Endothelial cell of umbilical vein (primary cell): ENCODE results near the gene BICRA. TPM values are rescaled to one million over a fixed set of nuclear protein-coding genes. Genes with fewer than 3 reads are reported as not detected.

Experiments used
- BruUV-seq: library from RNA; stranded (reverse); fragments of 400-500 nt; replicated peaks from 2 replicates; lab custom pipeline; 2021; lab: Mats Ljungman, UMichigan
- CTCF ChIA-PET: fragments of 300-600, 350-600 bp; sonication (Branson Sonifier 250); formaldehyde crosslinking; loops from one replicate; lab custom pipeline; 2021; ENCODE audit warnings: antibody characterized with exemption, inconsistent platforms; lab: Charles Lee
- POLR2A ChIA-PET: fragments of 300-600, 350-600 bp; sonication (Branson Sonifier 250); formaldehyde crosslinking; loops from one replicate; lab custom pipeline; 2021; ENCODE audit warnings: antibody characterized with exemption, inconsistent platforms; lab: Charles Lee
- DNase-seq: peaks from one replicate; pipeline ENCODE4 v3.0.0-alpha.2; 2011; ENCODE audit warnings: low read depth, low spot score
- FAIRE-seq: peaks from 2 replicates; lab custom pipeline; 2011; peaks lifted over from hg19 to GRCh38; lab: Jason Lieb, UNC
- H2AFZ ChIP-seq: 2 replicates; pipeline ENCODE4 v1.6.0; 2012; ENCODE audit warnings: low read depth, low read length, control low read depth, inconsistent platforms
- H3K27ac ChIP-seq: 2 replicates; pipeline ENCODE4 v1.5.1; 2011; ENCODE audit warnings: low read depth, mild to moderate bottlenecking, control low read depth, low read length, moderate library complexity; ENCODE audit not compliant: insufficient read depth
- H3K27me3 ChIP-seq, 2 experiments: 2 replicates each; pipeline versions ENCODE4 v1.6.0 to v1.6.1; 2011; ENCODE audit warnings: low read length in 2 of 2, mixed read lengths in 1 of 2; ENCODE audit not compliant: control insufficient read depth in 2 of 2, insufficient read depth in 2 of 2
- H3K36me3 ChIP-seq, 2 experiments: 2 replicates in 1 of 2; 3 replicates in 1 of 2; pipeline ENCODE4 v1.5.1; 2011; ENCODE audit warnings: low read length in 2 of 2, mild to moderate bottlenecking in 1 of 2, moderate library complexity in 1 of 2; ENCODE audit not compliant: control insufficient read depth in 2 of 2, insufficient read depth in 2 of 2; ENCODE audit errors: extremely low read depth in 1 of 2
- H3K4me1 ChIP-seq: 3 replicates; pipeline ENCODE4 v1.5.1; 2011; ENCODE audit warnings: mild to moderate bottlenecking, low read length; ENCODE audit not compliant: control insufficient read depth, insufficient read depth; ENCODE audit errors: extremely low read depth
- H3K4me2 ChIP-seq: 2 replicates; pipeline ENCODE4 v1.6.1; 2011; ENCODE audit warnings: low read length, control low read depth, mixed read lengths; ENCODE audit not compliant: insufficient read depth
- H3K4me3 ChIP-seq, 3 experiments: fragments of 200-600 bp in 1 of 3; sonication (generic), shearing (Covaris generic) in 1 of 3; replicated peaks in 1 of 3; 2 replicates each; pipeline ENCODE4 v1.5.1; 2011 to 2016; ENCODE audit warnings: control low read depth in 3 of 3, low read length in 3 of 3, mild to moderate bottlenecking in 2 of 3, inconsistent platforms in 1 of 3, low read depth in 1 of 3, moderate library complexity in 1 of 3; ENCODE audit not compliant: insufficient read depth in 1 of 3
- H3K79me2 ChIP-seq: 2 replicates; pipeline ENCODE4 v1.6.0; 2012; ENCODE audit warnings: low read length, inconsistent platforms; ENCODE audit not compliant: control insufficient read depth, insufficient read depth
- H3K9ac ChIP-seq: replicated peaks from 2 replicates; pipeline ENCODE3; 2011; ENCODE audit warnings: low read length, control low read depth; ENCODE audit not compliant: insufficient read depth; ENCODE audit errors: extremely low read depth
- H3K9me1 ChIP-seq: replicated peaks from 3 replicates; pipeline ENCODE4 v1.6.0; 2011; ENCODE audit warnings: mild to moderate bottlenecking, low read length; ENCODE audit not compliant: control insufficient read depth, insufficient read depth; ENCODE audit errors: extremely low read depth
- H3K9me3 ChIP-seq: replicated peaks from 2 replicates; pipeline ENCODE4 v1.5.1; 2012; ENCODE audit warnings: low read length, inconsistent platforms; ENCODE audit not compliant: control insufficient read depth, insufficient read depth
- H4K20me1 ChIP-seq: replicated peaks from 2 replicates; pipeline ENCODE3; 2011; ENCODE audit warnings: mild to moderate bottlenecking, low read length; ENCODE audit not compliant: control insufficient read depth, insufficient read depth; ENCODE audit errors: extremely low read depth
- EZH2 ChIP-seq: IDR thresholded peaks from 2 replicates; pipeline ENCODE4 v1.6.1; 2012; ENCODE audit warnings: borderline replicate concordance, low read depth, mild to moderate bottlenecking, moderate library complexity, low read length, inconsistent platforms; ENCODE audit not compliant: severe bottlenecking
- FOS ChIP-seq: IDR thresholded peaks from 2 replicates; pipeline ENCODE4 v1.6.1; 2011; ENCODE audit warnings: mild to moderate bottlenecking, low read length, moderate library complexity, borderline replicate concordance; ENCODE audit not compliant: insufficient read depth
- GATA2 ChIP-seq: IDR thresholded peaks from 2 replicates; pipeline ENCODE4 v1.7.0; 2011; ENCODE audit warnings: low read depth, mild to moderate bottlenecking, moderate library complexity, mixed read lengths, low read length; ENCODE audit not compliant: insufficient read length, insufficient read depth
- JUN ChIP-seq: IDR thresholded peaks from 2 replicates; pipeline ENCODE4 v1.6.1; 2011; ENCODE audit warnings: borderline replicate concordance, low read depth; ENCODE audit not compliant: insufficient read length, insufficient read depth
- MYC ChIP-seq: IDR thresholded peaks from one replicate; pipeline ENCODE4 v1.6.1; 2011; ENCODE audit warnings: mild to moderate bottlenecking, low read depth, low read length
- POLR2A ChIP-seq: IDR thresholded peaks from 2 replicates; pipeline ENCODE4 v1.6.1; 2012; ENCODE audit warnings: low read depth, mild to moderate bottlenecking, control low read depth, low read length
- POLR2AphosphoS5 ChIP-seq: IDR thresholded peaks from 2 replicates; pipeline ENCODE4 v1.6.1; 2012; ENCODE audit warnings: low read depth, mild to moderate bottlenecking, control low read depth, low read length, moderate library complexity; ENCODE audit not compliant: insufficient read depth
- dilution Hi-C: fragments of 300-500 bp; cut with MboI; formaldehyde crosslinking; loops from one replicate; pipeline ENCODE4 v1.15.0; 2019; ENCODE audit warnings: low sequenced_read_pairs; ENCODE audit not compliant: extremely low pct_ligation_motif_present
- intact Hi-C: fragments of 100-400 bp; cut with micrococcal nuclease; formaldehyde crosslinking; loops from one replicate; pipeline ENCODE4 v1.10.0; 2022
- polyA plus RNA-seq, 4 experiments: library from polyadenylated mRNA; depleted of rRNA in 3 of 4; stranded (reverse) in 3 of 4; unstranded in 1 of 4; fragments of >200 nt; gene quantifications; 2 replicates each; pipeline versions ENCODE4 v1.2.1 to v1.2.3, GENCODE V29; 2011 to 2012; ENCODE audit warnings: missing spikeins in 1 of 4
- total RNA-seq: library from RNA; stranded (reverse); gene quantifications from 2 replicates; pipeline ENCODE4 v1.2.3, GENCODE V29; 2021
- TF ChIP-seq, protein P1 (sequence below), 2 donors: IDR thresholded peaks; 1 replicate in 1 of 2; 2 replicates in 1 of 2; pipeline ENCODE4 v1.5.1; 2011; ENCODE audit warnings: low read length in 2 of 2, mild to moderate bottlenecking in 2 of 2, moderate library complexity in 2 of 2, control low read depth in 1 of 2, inconsistent platforms in 1 of 2, low read depth in 1 of 2; ENCODE audit not compliant: insufficient read depth in 1 of 2; ENCODE audit errors: extremely low read depth in 1 of 2
- TF ChIP-seq, protein P2 (sequence below): IDR thresholded peaks from 2 replicates; pipeline ENCODE4 v1.6.1; 2011; ENCODE audit not compliant: insufficient read depth, insufficient read length

BICRA gene
- total and polyA plus RNA-seq, 2 donors (not counting 3 experiments of a cell fraction or from before 2014, with no cell fraction given) = 3.8 to 20.5 TPM

DNA sequence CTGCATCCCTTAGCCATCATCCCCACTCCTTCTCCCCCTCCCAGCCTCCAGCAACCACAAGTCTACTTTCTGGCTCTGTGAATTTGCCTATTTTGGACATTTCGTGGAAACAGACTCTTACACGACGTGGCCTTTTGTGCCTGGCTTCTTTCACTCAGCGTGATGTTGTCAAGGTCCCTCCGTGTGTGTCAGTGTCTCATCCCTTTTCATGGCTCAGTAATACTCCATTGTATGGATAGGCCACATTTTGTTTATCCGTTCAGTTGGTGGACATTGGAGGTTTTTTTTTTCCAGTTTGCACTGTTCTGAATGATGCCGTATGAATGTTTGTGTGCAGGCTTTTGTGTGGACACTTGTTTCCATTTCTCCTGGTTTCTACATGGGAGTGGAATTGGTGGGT lies 38.0 kb downstream of the BICRA start:
- peaks cover 4% of the 10 kb centered on the region for H3K4me1 ChIP-seq
- FAIRE-seq (no peak), DNase-seq (no peak)
- H3K27me3 ChIP-seq = no peaks in the 10 kb centered on the region
- H3K27ac ChIP-seq = no peak overlapping the region
- H3K9me1 ChIP-seq = no peaks in the 10 kb centered on the region
- ChIA-PET POLR2A (no interaction called here), CTCF (no interaction called here)
- H3K4me3 ChIP-seq = no peak overlapping the region
- no peak overlapping the region for H3K9ac ChIP-seq
- H3K4me2 ChIP-seq = no peak overlapping the region
- H2AFZ ChIP-seq = no peak overlapping the region
- TF ChIP-seq GATA2 = no peak
- no peak for TF ChIP-seq EZH2
- no peak for TF ChIP-seq FOS
- no peak for TF ChIP-seq POLR2A
- no peak for TF ChIP-seq JUN
- no peak for TF ChIP-seq POLR2AphosphoS5
- intact Hi-C loops (no loop called here), dilution Hi-C loops (no loop called here)
- H4K20me1 ChIP-seq = no peaks in the 10 kb centered on the region
- peaks cover 70% of the 10 kb centered on the region for H3K79me2 ChIP-seq
- H3K9me3 ChIP-seq = no peaks in the 10 kb centered on the region
- H3K36me3 ChIP-seq = peaks cover 2 to 13% of the 10 kb centered on the region in 2 experiments
- no TSS peak for BruUV-seq

DNA sequence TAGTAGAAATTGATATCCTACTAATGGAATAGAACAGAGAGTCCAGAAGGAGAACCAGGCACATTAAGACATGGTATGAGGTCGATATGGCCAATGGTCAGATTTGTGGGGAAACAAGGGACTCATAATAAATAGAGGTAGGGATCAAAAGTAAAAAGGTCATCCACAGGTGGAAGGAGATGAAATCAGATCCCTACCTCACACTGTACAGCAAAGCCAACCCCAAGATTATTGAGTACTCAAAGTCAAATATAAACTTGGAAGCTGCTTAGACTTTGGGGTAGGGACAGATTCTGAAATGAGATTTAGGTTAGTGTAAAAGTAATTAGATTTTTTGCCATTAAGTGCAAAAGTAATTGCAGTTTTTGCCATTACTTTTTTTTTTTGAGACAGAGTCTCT lies 40.7 kb downstream of the BICRA start:
- DNase-seq (no peak), FAIRE-seq (no peak)
- Histone ChIP-seq H3K9me3 (no peaks in the 10 kb centered on the region), H4K20me1 (no peaks in the 10 kb centered on the region), H3K4me2 (no peak overlapping the region), H3K79me2 (peaks cover 69% of the 10 kb centered on the region), H3K9ac (no peak overlapping the region), H3K36me3 (peaks cover 2 to 13% of the 10 kb centered on the region in 2 experiments), H3K9me1 (no peaks in the 10 kb centered on the region), H2AFZ (no peak overlapping the region), H3K27ac (no peak overlapping the region), H3K4me1 (peaks cover 4% of the 10 kb centered on the region), H3K4me3 (no peak overlapping the region), H3K27me3 (no peaks in the 10 kb centered on the region)
- CTCF ChIA-PET = no interaction called here
- dilution Hi-C loops (no loop called here), intact Hi-C loops (no loop called here)
- POLR2A ChIA-PET = no interaction called here
- no peak for TF ChIP-seq JUN
- TF ChIP-seq, protein P1, sequence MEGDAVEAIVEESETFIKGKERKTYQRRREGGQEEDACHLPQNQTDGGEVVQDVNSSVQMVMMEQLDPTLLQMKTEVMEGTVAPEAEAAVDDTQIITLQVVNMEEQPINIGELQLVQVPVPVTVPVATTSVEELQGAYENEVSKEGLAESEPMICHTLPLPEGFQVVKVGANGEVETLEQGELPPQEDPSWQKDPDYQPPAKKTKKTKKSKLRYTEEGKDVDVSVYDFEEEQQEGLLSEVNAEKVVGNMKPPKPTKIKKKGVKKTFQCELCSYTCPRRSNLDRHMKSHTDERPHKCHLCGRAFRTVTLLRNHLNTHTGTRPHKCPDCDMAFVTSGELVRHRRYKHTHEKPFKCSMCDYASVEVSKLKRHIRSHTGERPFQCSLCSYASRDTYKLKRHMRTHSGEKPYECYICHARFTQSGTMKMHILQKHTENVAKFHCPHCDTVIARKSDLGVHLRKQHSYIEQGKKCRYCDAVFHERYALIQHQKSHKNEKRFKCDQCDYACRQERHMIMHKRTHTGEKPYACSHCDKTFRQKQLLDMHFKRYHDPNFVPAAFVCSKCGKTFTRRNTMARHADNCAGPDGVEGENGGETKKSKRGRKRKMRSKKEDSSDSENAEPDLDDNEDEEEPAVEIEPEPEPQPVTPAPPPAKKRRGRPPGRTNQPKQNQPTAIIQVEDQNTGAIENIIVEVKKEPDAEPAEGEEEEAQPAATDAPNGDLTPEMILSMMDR (IDR thresholded peaks at IDR 0.05; ENCODE audit: extremely low read depth in 1 of 2, insufficient read depth in 1 of 2, low read depth in 1 of 2, low read length in 2 of 2) = no peak
- TF ChIP-seq MYC = no peak
- TF ChIP-seq POLR2A = no peak
- TF ChIP-seq FOS = no peak
- TF ChIP-seq GATA2 = no peak
- TF ChIP-seq EZH2 = no peak
- TF ChIP-seq, protein P2, sequence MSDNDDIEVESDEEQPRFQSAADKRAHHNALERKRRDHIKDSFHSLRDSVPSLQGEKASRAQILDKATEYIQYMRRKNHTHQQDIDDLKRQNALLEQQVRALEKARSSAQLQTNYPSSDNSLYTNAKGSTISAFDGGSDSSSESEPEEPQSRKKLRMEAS = no peak
- TF ChIP-seq POLR2AphosphoS5 = no peak
- BruUV-seq = no TSS peak
